Gastroesophageal sphincter (tissue), 2 donors: ENCODE measurements around the gene ELF1.

Source experiments
- EP300 ChIP-seq: sonication (generic); formaldehyde crosslinking; IDR thresholded peaks from one replicate; pipeline ENCODE4 v1.6.1; 2017; ENCODE audit warnings: antibody characterized with exemption, mild to moderate bottlenecking
- POLR2A ChIP-seq, 2 donors: fragments of 450-650 bp; IDR thresholded peaks; one replicate each; pipeline ENCODE4 v1.6.1; 2017; ENCODE audit warnings: antibody characterized with exemption in 2 of 2, mild to moderate bottlenecking in 2 of 2, moderate library complexity in 1 of 2

DNA sequence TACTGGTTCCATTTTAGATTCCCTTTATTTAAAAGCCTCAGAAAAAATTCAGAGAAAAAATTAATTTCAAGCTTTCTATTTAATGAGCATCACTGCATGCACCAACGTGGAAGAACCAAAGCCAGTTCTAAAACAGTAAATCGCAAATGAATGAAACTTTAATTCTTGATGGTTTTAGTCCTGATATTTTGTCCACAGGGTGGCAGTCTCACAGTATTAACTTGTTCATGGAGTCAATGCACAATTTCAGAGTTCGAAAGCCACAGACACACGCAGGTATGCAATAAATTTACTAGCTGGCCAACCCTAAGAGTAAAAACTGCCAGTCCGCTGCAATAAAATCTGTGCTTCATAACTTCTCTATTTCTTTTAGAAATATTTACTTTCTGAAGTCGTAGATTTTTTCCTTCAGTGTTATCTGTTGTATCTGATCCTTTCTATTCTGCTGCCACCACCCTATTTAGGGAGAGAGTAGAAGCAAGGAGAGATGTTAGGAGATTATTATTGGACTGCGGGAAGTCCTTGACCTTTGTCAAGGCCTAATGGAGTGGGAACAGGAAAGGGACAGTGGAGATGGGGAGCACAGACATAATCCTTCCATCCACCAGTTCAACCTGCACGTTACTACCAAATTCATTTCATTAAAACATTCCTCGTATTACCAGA lies 35.2 kb upstream of the ELF1 start:
- TF ChIP-seq POLR2A (IDR thresholded peaks at IDR 0.05): no peak
- no peak for TF ChIP-seq EP300
